C4-2B (cell line): ENCODE measurements around the gene IL19.
A peak's percentile ranks its signal among the peaks of the same experiment; 100 is the strongest.

Experiments used
- H3K27ac ChIP-seq: fragments of 450-650 bp; 2 replicates; pipeline ENCODE4 v1.5.1; 2017
- CTCF ChIP-seq: fragments of 450-650 bp; conservative IDR thresholded peaks from 2 replicates; pipeline ENCODE4 v1.5.1; 2017; ENCODE audit warnings: mild to moderate bottlenecking
- ZFX ChIP-seq: fragments of 450-650 bp; IDR thresholded peaks from 2 replicates; pipeline ENCODE4 v1.6.1; 2017

The IL19 gene

GRCh38 chr1:206735553-206736031, 35.0 kb upstream of the IL19 start:
- TF ChIP-seq CTCF: no peak
- no peak for TF ChIP-seq ZFX
- H3K27ac ChIP-seq: no peak overlapping the region

DNA sequence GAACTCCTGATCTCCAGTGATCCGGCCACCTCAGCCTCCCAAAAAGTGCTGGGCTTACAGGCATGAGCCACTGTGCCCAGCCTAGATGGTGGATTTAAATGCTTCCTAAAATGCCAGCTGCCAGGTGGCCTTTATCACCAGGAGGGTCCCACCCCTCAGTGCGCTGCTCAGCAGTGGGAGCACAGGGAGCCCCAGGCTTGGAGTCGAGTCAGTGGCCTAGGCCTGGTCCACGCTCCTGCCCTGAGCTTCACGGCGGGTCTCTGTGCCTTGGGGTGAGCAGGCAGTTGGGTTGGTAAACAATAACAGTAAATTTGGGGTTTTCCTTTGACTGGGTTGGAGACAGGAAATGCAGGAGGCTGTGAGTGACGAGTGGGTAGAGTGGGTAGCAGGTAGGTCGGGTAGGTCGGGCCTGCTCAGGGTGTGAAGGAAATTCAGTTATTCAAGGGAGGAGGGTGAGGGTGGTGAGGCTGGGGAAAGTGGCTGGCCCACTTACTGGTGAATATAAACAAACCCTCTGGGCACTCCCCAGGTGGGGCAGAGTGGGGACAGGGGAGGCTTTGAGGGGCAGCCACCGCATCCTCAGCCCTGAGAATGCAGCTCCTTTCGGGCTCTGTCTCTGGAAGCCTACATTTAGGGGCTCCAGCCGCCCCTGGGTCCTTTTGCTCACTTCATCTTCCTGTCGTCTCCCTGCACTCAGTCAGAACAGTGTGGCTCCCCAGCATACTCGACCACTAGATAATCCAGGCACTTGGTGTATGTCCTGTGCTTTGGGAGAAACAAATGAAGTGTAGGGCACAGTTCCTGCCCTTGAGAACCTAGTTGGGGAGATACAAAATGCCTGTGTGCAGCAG, 33.5 kb upstream of the IL19 start:
- no peak overlapping the region for H3K27ac ChIP-seq
- no peak for TF ChIP-seq ZFX
- TF ChIP-seq CTCF: no peak

DNA sequence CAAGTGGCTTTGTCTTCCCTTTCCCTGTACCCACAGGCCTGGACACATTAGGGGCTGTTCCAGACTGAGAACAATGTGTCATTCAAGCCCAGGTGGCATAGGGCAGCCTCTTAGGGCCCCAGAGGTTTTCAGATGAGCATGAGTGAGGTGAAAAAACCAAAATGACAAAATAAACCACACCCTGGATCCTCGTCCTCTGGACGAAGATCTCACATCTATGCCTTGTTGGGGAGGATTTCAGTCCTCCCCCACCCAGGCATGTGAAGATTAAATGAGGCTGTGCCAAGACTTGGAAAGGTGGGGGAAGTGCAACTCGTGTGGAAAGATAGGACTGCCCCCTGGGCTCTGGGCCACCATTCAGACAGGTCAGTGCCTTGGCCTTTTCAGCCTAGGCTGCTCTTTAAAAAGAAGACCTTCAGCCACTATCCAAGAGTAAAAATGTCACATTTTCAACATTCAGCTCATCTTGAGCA, 32.8 kb upstream of the IL19 start:
- no peak for TF ChIP-seq ZFX
- TF ChIP-seq CTCF: no peak
- H3K27ac ChIP-seq: no peak overlapping the region

GRCh38 chr1:206738370-206739366, 31.9 kb upstream of the IL19 start:
- no peak overlapping the region for H3K27ac ChIP-seq
- TF ChIP-seq ZFX (no peak), CTCF (peak; percentile 78)

DNA sequence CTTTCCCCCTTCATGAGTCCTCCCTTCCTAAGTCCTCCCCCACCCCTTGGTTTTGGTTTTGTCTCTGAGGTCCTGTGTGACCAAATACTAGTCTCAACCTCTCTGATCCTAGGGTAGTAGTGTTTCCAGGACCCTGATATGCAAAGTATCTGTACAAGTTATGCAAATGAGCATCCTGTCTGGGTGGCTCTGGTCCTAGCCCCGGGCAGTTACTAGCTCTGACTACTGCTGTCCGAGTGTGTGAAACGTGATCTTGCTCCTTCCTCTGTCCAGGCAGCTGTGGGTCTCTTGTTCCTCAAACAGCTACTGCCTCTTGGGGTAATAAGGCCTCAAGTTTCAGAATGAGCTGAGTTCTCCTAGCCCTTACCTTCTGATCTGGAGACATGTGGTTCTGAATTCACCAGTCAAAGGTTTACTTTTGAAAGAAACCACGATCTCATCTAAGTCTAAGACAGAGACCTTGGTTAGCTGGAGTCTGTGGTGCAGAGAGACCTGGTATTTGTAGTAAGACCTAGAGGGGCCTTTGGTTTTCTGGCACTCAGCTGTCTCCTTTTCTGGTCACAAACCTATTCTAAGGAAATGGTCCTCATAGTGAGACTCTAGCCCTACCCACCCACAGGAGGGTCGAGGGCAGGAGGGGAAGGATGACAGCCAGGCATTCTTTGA, 31.0 kb upstream of the IL19 start:
- H3K27ac ChIP-seq: no peak overlapping the region

More for the DNA sequence above, 31.0 kb upstream of the IL19 start:
- no peak for TF ChIP-seq CTCF
- TF ChIP-seq ZFX: no peak
